Measurements from ENCODE around the gene FAM53B. TPM values are rescaled to one million over a fixed set of nuclear protein-coding genes. Genes with fewer than 3 reads are reported as not detected.

FAM53B gene
- total RNA-seq, 1 experiment from 2014 or later, result 13.7 TPM

GRCh38 chr10:124736491-124737136 is 7.6 kb downstream of the FAM53B start:
- no peak overlapping the region for H3K4me3 ChIP-seq (ENCODE audit: low read depth, low read length)
- H3K27ac Mint-ChIP-seq (ENCODE audit: unreplicated experiment), result no peak overlapping the region
- H3K9me3 Mint-ChIP-seq (ENCODE audit: unreplicated experiment), result no peaks in the 10 kb centered on the region
- H3K4me3 Mint-ChIP-seq (ENCODE audit: unreplicated experiment), result no peak overlapping the region
- no peak for TF ChIP-seq CTCF (IDR thresholded peaks at IDR 0.05; ENCODE audit: insufficient read depth in 1 of 2, low read depth in 1 of 2, low read length in 1 of 2, severe bottlenecking in 1 of 2, unreplicated experiment in 1 of 2)
- no peaks in the 10 kb centered on the region for H3K9me3 ChIP-seq
- H3K36me3 Mint-ChIP-seq (ENCODE audit: insufficient read depth, unreplicated experiment), result peaks cover 4% of the 10 kb centered on the region
- ChIA-PET POLR2A (interaction anchor here (0.6 kb wide), 1 partner anchor 736 kb away, joined by 4 read pairs; no protein-coding TSS in a partner anchor), CTCF (no interaction called here)
- no peak for DNase-seq
- peaks cover 19% of the 10 kb centered on the region for H3K4me1 ChIP-seq
- no peaks in the 10 kb centered on the region for H3K27me3 Mint-ChIP-seq (ENCODE audit: insufficient read depth, unreplicated experiment)
- H3K36me3 ChIP-seq (ENCODE audit: control insufficient read depth, insufficient read depth, low read length), result no peaks in the 10 kb centered on the region; the same call in 1 of the 2 replicates
- H3K27me3 ChIP-seq (replicated peaks; ENCODE audit: control insufficient read depth, insufficient read depth, low read length), result no peaks in the 10 kb centered on the region
- BruUV-seq (replicated peaks), result no TSS peak
- intact Hi-C loops (cut with micrococcal nuclease; ENCODE audit: unreplicated experiment), result no loop called here
- peaks cover 21% of the 10 kb centered on the region for H3K4me1 Mint-ChIP-seq (ENCODE audit: low read depth, unreplicated experiment)

- intact Hi-C loops (cut with micrococcal nuclease; ENCODE audit: unreplicated experiment), result no loop called here
- H3K4me1 Mint-ChIP-seq (ENCODE audit: low read depth, unreplicated experiment), result peaks cover 16% of the 10 kb centered on the region
- BruUV-seq (replicated peaks), result no TSS peak
- CTCF ChIA-PET, result no interaction called here
- no peak overlapping the region for H3K4me3 Mint-ChIP-seq (ENCODE audit: unreplicated experiment)
- peaks cover 4% of the 10 kb centered on the region for H3K36me3 Mint-ChIP-seq (ENCODE audit: insufficient read depth, unreplicated experiment)
- Histone ChIP-seq H3K9me3 (no peaks in the 10 kb centered on the region), H3K27me3 (replicated peaks; ENCODE audit: control insufficient read depth, insufficient read depth, low read length) (no peaks in the 10 kb centered on the region), H3K4me3 (ENCODE audit: low read depth, low read length) (no peak overlapping the region), H3K36me3 (ENCODE audit: control insufficient read depth, insufficient read depth, low read length) (no peaks in the 10 kb centered on the region; the same call in 1 of the 2 replicates), H3K4me1 (peaks cover 11% of the 10 kb centered on the region)
- DNase-seq, result no peak
- H3K9me3 Mint-ChIP-seq (ENCODE audit: unreplicated experiment), result no peaks in the 10 kb centered on the region
- POLR2A ChIA-PET, result no interaction called here
- H3K27me3 Mint-ChIP-seq (ENCODE audit: insufficient read depth, unreplicated experiment), result no peaks in the 10 kb centered on the region
- no peak for TF ChIP-seq CTCF (IDR thresholded peaks at IDR 0.05; ENCODE audit: insufficient read depth in 1 of 2, low read depth in 1 of 2, low read length in 1 of 2, severe bottlenecking in 1 of 2, unreplicated experiment in 1 of 2)
- H3K27ac Mint-ChIP-seq (ENCODE audit: unreplicated experiment), result no peak overlapping the region
Measured at GRCh38 chr10:124735491-124736286, 8.5 kb downstream of the FAM53B start.

GRCh38 chr10:124734311-124735166 is 9.6 kb downstream of the FAM53B start:
- TF ChIP-seq CTCF (IDR thresholded peaks at IDR 0.05; ENCODE audit: insufficient read depth in 1 of 2, low read depth in 1 of 2, low read length in 1 of 2, severe bottlenecking in 1 of 2, unreplicated experiment in 1 of 2), result no peak

More at GRCh38 chr10:124734311-124735166, 9.6 kb downstream of the FAM53B start:
- H3K4me1 Mint-ChIP-seq (ENCODE audit: low read depth, unreplicated experiment), result peaks cover 7% of the 10 kb centered on the region
- H3K9me3 ChIP-seq, result no peaks in the 10 kb centered on the region
- H3K4me3 ChIP-seq (ENCODE audit: low read depth, low read length), result no peak overlapping the region
- no peaks in the 10 kb centered on the region for H3K27me3 ChIP-seq (replicated peaks; ENCODE audit: control insufficient read depth, insufficient read depth, low read length)
- no peak overlapping the region for H3K27ac Mint-ChIP-seq (ENCODE audit: unreplicated experiment)
- H3K9me3 Mint-ChIP-seq (ENCODE audit: unreplicated experiment), result no peaks in the 10 kb centered on the region
- H3K4me3 Mint-ChIP-seq (ENCODE audit: unreplicated experiment), result no peak overlapping the region
- H3K36me3 ChIP-seq (ENCODE audit: control insufficient read depth, insufficient read depth, low read length), result no peaks in the 10 kb centered on the region; the same call in 1 of the 2 replicates
- intact Hi-C loops (cut with micrococcal nuclease; ENCODE audit: unreplicated experiment), result no loop called here
- H3K27me3 Mint-ChIP-seq (ENCODE audit: insufficient read depth, unreplicated experiment), result no peaks in the 10 kb centered on the region
- peaks cover 4% of the 10 kb centered on the region for H3K36me3 Mint-ChIP-seq (ENCODE audit: insufficient read depth, unreplicated experiment)
- H3K4me1 ChIP-seq, result no peaks in the 10 kb centered on the region
- no peak for DNase-seq
- BruUV-seq (replicated peaks), result no TSS peak
- ChIA-PET POLR2A (no interaction called here), CTCF (interaction anchor here (1.7 kb wide), 1 partner anchor 8 kb away, joined by 7 read pairs; no protein-coding TSS in a partner anchor)
